OCI-LY1 (cell line): Measurements from ENCODE around the gene SEMA3C.

Source experiments
- CTCF ChIP-seq: fragments of 200-600 bp; sonication (generic), shearing (Covaris generic); IDR thresholded peaks from 2 replicates; pipeline ENCODE4 v1.5.1; 2017; ENCODE audit warnings: mild to moderate bottlenecking, antibody characterized with exemption, low read length, moderate library complexity, mixed read lengths
- EZH2 ChIP-seq: fragments of 200-600 bp; sonication (generic), shearing (Covaris generic); IDR thresholded peaks from 2 replicates; pipeline ENCODE4 v1.8.0; 2017; ENCODE audit warnings: borderline replicate concordance, mixed run types, mild to moderate bottlenecking, antibody characterized with exemption, low read length, moderate library complexity, mixed read lengths

- no peak for TF ChIP-seq CTCF
- no peak for TF ChIP-seq EZH2
Observed at GRCh38 chr7:80881351-80881900, 37.4 kb downstream of the SEMA3C start.
